ENCODE data around the gene KCNJ18.
"Not testable (repeated sequence)": the region's sequence is repeated elsewhere in the genome, so short reads cannot be mapped to it uniquely, and the experiment has no call there.

The KCNJ18 gene

GRCh38 chr17:21670361-21671155 lies 21.8 kb upstream of the KCNJ18 start:
- not testable (repeated sequence) for DNase-seq (ENCODE audit: insufficient read length, low spot score); FAIRE-seq

GRCh38 chr17:21671437-21671836 lies 20.9 kb upstream of the KCNJ18 start:
- DNase-seq (ENCODE audit: insufficient read length, low spot score); FAIRE-seq: not testable (repeated sequence)

GRCh38 chr17:21671871-21672270 lies 20.5 kb upstream of the KCNJ18 start:
- not testable (repeated sequence) for FAIRE-seq; DNase-seq (ENCODE audit: insufficient read length, low spot score)

- DNase-seq (ENCODE audit: insufficient read length, low spot score); FAIRE-seq: not testable (repeated sequence)
Observed at GRCh38 chr17:21673451-21674241, 18.7 kb upstream of the KCNJ18 start.

- TF ChIP-seq CTCF (IDR thresholded peaks at IDR 0.05; ENCODE audit: insufficient read depth, missing control alignments) = no peak
- DNase-seq (ENCODE audit: insufficient read length, low spot score) (no peak), FAIRE-seq (no peak)
Observed at GRCh38 chr17:21674242-21674731, 18.0 kb upstream of the KCNJ18 start.

GRCh38 chr17:21674891-21675738 lies 17.2 kb upstream of the KCNJ18 start:
- not testable (repeated sequence) for FAIRE-seq; DNase-seq (ENCODE audit: insufficient read length, low spot score)

- not testable (repeated sequence) for FAIRE-seq; DNase-seq (ENCODE audit: insufficient read length, low spot score)
Observed at GRCh38 chr17:21675739-21676130, 16.6 kb upstream of the KCNJ18 start.

- DNase-seq (ENCODE audit: insufficient read length, low spot score) (no peak), FAIRE-seq (no peak)
- TF ChIP-seq CTCF (IDR thresholded peaks at IDR 0.05; ENCODE audit: insufficient read depth, missing control alignments) = no peak
Observed at GRCh38 chr17:21676281-21677111, 15.8 kb upstream of the KCNJ18 start.

- FAIRE-seq (no peak), DNase-seq (ENCODE audit: insufficient read length, low spot score) (no peak)
- no peak for TF ChIP-seq CTCF (IDR thresholded peaks at IDR 0.05; ENCODE audit: insufficient read depth, missing control alignments)
Observed at GRCh38 chr17:21677126-21677910, 15.0 kb upstream of the KCNJ18 start.

Data from D721Med (cell line).